ENCODE results near the gene KCNK5.

DNA sequence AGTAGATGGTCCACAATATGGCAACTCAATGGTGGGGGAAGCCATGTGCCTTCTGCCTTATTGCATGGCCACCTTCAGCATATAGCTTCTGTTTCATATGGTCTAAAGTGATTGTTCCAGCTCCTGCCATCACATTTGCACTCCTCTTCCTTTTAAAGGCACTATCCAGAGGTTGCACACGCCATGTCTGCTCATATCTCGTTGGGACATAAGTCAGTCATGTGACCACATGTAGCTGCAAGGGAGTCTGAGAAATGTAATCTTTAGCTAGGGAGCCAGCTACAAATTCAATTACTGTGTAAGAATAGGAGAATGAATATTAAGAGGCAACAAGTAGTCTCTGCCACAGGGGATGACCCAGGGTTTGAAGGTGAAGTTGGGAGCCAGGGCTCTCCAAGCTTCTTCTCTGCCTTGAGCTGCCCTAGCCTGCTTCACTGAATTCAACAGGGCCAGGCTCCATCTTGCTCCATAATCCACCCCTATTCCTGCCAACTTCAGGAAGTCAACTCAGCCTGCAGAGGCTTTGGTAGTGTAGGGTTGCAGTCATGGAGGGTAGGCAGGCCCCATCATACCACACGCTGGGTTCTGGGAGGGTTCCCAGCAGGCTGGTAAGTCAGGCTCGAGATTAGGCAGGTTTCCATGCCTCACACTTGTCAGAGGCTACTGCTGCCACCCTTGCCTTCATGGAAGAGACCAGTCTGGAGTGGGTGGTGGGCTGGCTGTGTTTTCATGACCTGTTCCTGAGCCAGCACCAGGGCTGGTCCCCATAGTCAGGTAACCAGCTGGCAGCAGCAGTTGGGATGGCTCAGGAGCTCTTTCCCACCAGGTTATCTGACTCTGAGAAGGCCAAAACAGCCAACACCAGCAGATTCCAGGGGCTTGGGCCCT, 57.5 kb downstream of the KCNK5 start:
- TF ChIP-seq POLR2A (IDR thresholded peaks at IDR 0.05) = no peak
- TF ChIP-seq CTCF (IDR thresholded peaks at IDR 0.05) = no peak
- TF ChIP-seq POLR2AphosphoS5 (IDR thresholded peaks at IDR 0.05) = no peak
- TF ChIP-seq EP300 (IDR thresholded peaks at IDR 0.05) = no peak
